H1 (cell line): Measurements from ENCODE around the gene DRC1. TPM values are rescaled to one million over a fixed set of nuclear protein-coding genes. Genes with fewer than 3 reads are reported as not detected.

Experiments
- CTCF ChIA-PET: fragments of 300-600 bp; sonication (Branson Sonifier 250); formaldehyde crosslinking; loops from one replicate; lab custom pipeline; 2021; ENCODE audit not compliant: partially characterized antibody; lab: Charles Lee
- POLR2A ChIA-PET: fragments of 300-600 bp; sonication (Branson Sonifier 250); formaldehyde crosslinking; loops from one replicate; lab custom pipeline; 2021; ENCODE audit warnings: inconsistent platforms; ENCODE audit not compliant: partially characterized antibody; lab: Charles Lee
- DNase-seq, 2 experiments: peaks; one replicate each; pipeline versions ENCODE4 v3.0.0 to v3.0.0-alpha.2; 2010 to 2022; ENCODE audit warnings: low spot score in 2 of 2, low read depth in 1 of 2, mixed read lengths in 1 of 2
- FAIRE-seq: peaks from 2 replicates; lab custom pipeline; 2011; peaks lifted over from hg19 to GRCh38; lab: Jason Lieb, UNC
- H2AFZ ChIP-seq: 2 replicates; pipeline ENCODE4 v1.8.1; 2012; ENCODE audit warnings: low read length, inconsistent platforms
- H2AK5ac ChIP-seq: 2 replicates; pipeline ENCODE4 v1.6.1; 2013; ENCODE audit warnings: low read depth, low read length
- H2BK120ac ChIP-seq: replicated peaks from 2 replicates; pipeline ENCODE3; 2013; ENCODE audit warnings: low read depth, low read length, inconsistent platforms
- H2BK12ac ChIP-seq: 2 replicates; pipeline ENCODE4 v1.6.1; 2013; ENCODE audit warnings: low read depth, low read length
- H2BK15ac ChIP-seq: 2 replicates; pipeline ENCODE4 v1.6.1; 2013; ENCODE audit warnings: low read length
- H2BK20ac ChIP-seq: 2 replicates; pipeline ENCODE4 v1.6.1; 2013; ENCODE audit warnings: low read length
- H2BK5ac ChIP-seq: 2 replicates; pipeline ENCODE4 v1.6.1; 2013; ENCODE audit warnings: low read depth, low read length
- H3K14ac ChIP-seq: 2 replicates; pipeline ENCODE4 v1.6.1; 2013; ENCODE audit warnings: inconsistent platforms; ENCODE audit not compliant: insufficient read length
- H3K18ac ChIP-seq: 2 replicates; pipeline ENCODE4 v1.6.1; 2013; ENCODE audit warnings: low read length; ENCODE audit errors: extremely low read depth
- H3K23ac ChIP-seq: 2 replicates; pipeline ENCODE4 v1.6.1; 2013; ENCODE audit warnings: inconsistent platforms; ENCODE audit not compliant: insufficient read length
- H3K23me2 ChIP-seq: 2 replicates; pipeline ENCODE4 v1.6.1; 2013; ENCODE audit warnings: low read depth, low read length
- H3K27ac ChIP-seq: 2 replicates; pipeline ENCODE4 v1.6.1; 2011; ENCODE audit warnings: low read depth, low read length, inconsistent platforms
- H3K27me3 ChIP-seq, 4 experiments: replicated peaks in 1 of 4; 1 replicate in 1 of 4; 2 replicates in 3 of 4; pipeline versions ENCODE4 v1.6.1 to v1.8.1; 2011 to 2013; ENCODE audit warnings: low read length in 3 of 4, mild to moderate bottlenecking in 3 of 4, inconsistent platforms in 2 of 4, mixed read lengths in 2 of 4, moderate library complexity in 1 of 4; ENCODE audit not compliant: control insufficient read depth in 3 of 4, insufficient read depth in 3 of 4; ENCODE audit errors: extremely low read depth in 1 of 4
- H3K36me3 ChIP-seq, 4 experiments: 2 replicates each; pipeline versions ENCODE4 v1.6.1 to v1.8.1; 2011 to 2013; ENCODE audit warnings: mild to moderate bottlenecking in 4 of 4, low read length in 3 of 4, moderate library complexity in 2 of 4, control low read depth in 1 of 4, inconsistent platforms in 1 of 4; ENCODE audit not compliant: insufficient read depth in 4 of 4, control insufficient read depth in 2 of 4
- H3K4ac ChIP-seq: replicated peaks from 2 replicates; pipeline ENCODE3; 2013; ENCODE audit warnings: low read length, low read depth, mixed read lengths, inconsistent platforms; ENCODE audit not compliant: insufficient read length
- H3K4me1 ChIP-seq, 4 experiments: replicated peaks in 1 of 4; 1 replicate in 1 of 4; 2 replicates in 3 of 4; pipeline versions ENCODE4 v1.6.1 to v1.8.1; 2011 to 2013; ENCODE audit warnings: low read length in 3 of 4, inconsistent platforms in 2 of 4, mixed read lengths in 1 of 4; ENCODE audit not compliant: insufficient read depth in 4 of 4, control insufficient read depth in 3 of 4
- H3K4me2 ChIP-seq, 2 experiments: 2 replicates each; pipeline versions ENCODE4 v1.6.1 to v1.8.1; 2011 to 2013; ENCODE audit warnings: low read depth in 2 of 2, low read length in 2 of 2, control low read depth in 1 of 2, inconsistent platforms in 1 of 2, mild to moderate bottlenecking in 1 of 2; ENCODE audit not compliant: insufficient read depth in 1 of 2
- H3K4me3 ChIP-seq, 4 experiments: fragments of 200-600, 300-600 bp in 1 of 4; sonication (generic), shearing (Covaris generic), sonication (Bioruptor Twin) in 1 of 4; 2 replicates each; pipeline versions ENCODE4 v1.5.1 to v1.8.1; 2011 to 2016; ENCODE audit warnings: low read length in 4 of 4, low read depth in 3 of 4, control low read depth in 2 of 4, inconsistent platforms in 2 of 4, mild to moderate bottlenecking in 2 of 4, mixed read lengths in 1 of 4, moderate library complexity in 1 of 4; ENCODE audit not compliant: insufficient read depth in 2 of 4; ENCODE audit errors: extremely low read depth in 1 of 4
- H3K56ac ChIP-seq: replicated peaks from 2 replicates; pipeline ENCODE3; 2013; ENCODE audit warnings: low read depth, mild to moderate bottlenecking, mixed read lengths, low read length, inconsistent platforms; ENCODE audit not compliant: insufficient read length
- H3K79me1 ChIP-seq: 2 replicates; pipeline ENCODE4 v1.6.1; 2013; ENCODE audit warnings: low read depth, low read length, control low read depth
- H3K79me2 ChIP-seq, 2 experiments: 2 replicates each; pipeline versions ENCODE4 v1.6.1 to v1.8.1; 2012 to 2013; ENCODE audit warnings: low read length in 2 of 2, mild to moderate bottlenecking in 2 of 2, inconsistent platforms in 1 of 2; ENCODE audit not compliant: insufficient read depth in 2 of 2, control insufficient read depth in 1 of 2
- H3K9ac ChIP-seq, 4 experiments: replicated peaks in 1 of 4; 1 replicate in 1 of 4; 2 replicates in 3 of 4; pipeline versions ENCODE4 v1.6.1 to v1.8.1; 2011 to 2013; ENCODE audit warnings: low read depth in 3 of 4, low read length in 3 of 4, control low read depth in 2 of 4, mild to moderate bottlenecking in 2 of 4, moderate library complexity in 2 of 4, inconsistent platforms in 1 of 4; ENCODE audit errors: extremely low read depth in 1 of 4
- H3K9me3 ChIP-seq, 2 experiments: 2 replicates each; pipeline versions ENCODE4 v1.6.1 to v1.8.1; 2012 to 2013; ENCODE audit warnings: mild to moderate bottlenecking in 2 of 2, moderate library complexity in 2 of 2, control low read depth in 1 of 2, inconsistent platforms in 1 of 2, low read depth in 1 of 2, low read length in 1 of 2, mixed read lengths in 1 of 2; ENCODE audit not compliant: insufficient read depth in 2 of 2
- H4K20me1 ChIP-seq, 2 experiments: replicated peaks in 1 of 2; 2 replicates each; pipeline versions ENCODE3 to v1.8.1; 2011 to 2013; ENCODE audit warnings: inconsistent platforms in 2 of 2, low read length in 2 of 2, mild to moderate bottlenecking in 1 of 2; ENCODE audit not compliant: insufficient read depth in 2 of 2, control insufficient read depth in 1 of 2
- H4K5ac ChIP-seq: 2 replicates; pipeline ENCODE4 v1.6.1; 2013; ENCODE audit warnings: low read length, low read depth, mixed read lengths, inconsistent platforms; ENCODE audit not compliant: insufficient read length
- H4K8ac ChIP-seq: 2 replicates; pipeline ENCODE4 v1.8.0; 2013; ENCODE audit warnings: mild to moderate bottlenecking, moderate library complexity, low read length, inconsistent platforms; ENCODE audit not compliant: insufficient read depth; ENCODE audit errors: extremely low read depth
- H4K91ac ChIP-seq: replicated peaks from 2 replicates; pipeline ENCODE3; 2013; ENCODE audit warnings: low read length, mixed read lengths, inconsistent platforms; ENCODE audit not compliant: insufficient read length
- ATF3 ChIP-seq: IDR thresholded peaks from 2 replicates; pipeline ENCODE4 v1.6.1; 2011; ENCODE audit warnings: low read depth, mild to moderate bottlenecking, low read length; ENCODE audit not compliant: insufficient read depth
- BRCA1 ChIP-seq: IDR thresholded peaks from 2 replicates; pipeline ENCODE4 v1.6.1; 2012; ENCODE audit warnings: low read depth, low read length, improper control_type of control experiment
- CBX5 ChIP-seq: fragments of 300-800, 300-1000 bp; sonication (generic); IDR thresholded peaks from 2 replicates; pipeline ENCODE4 v1.7.1; 2016; ENCODE audit warnings: antibody characterized with exemption, low read length, low read depth
- CBX8 ChIP-seq: fragments of 300-800, 300-1000 bp; sonication (generic); IDR thresholded peaks from 2 replicates; pipeline ENCODE4 v1.7.1; 2016; ENCODE audit warnings: low read depth, low read length, borderline replicate concordance
- CHD1 ChIP-seq: IDR thresholded peaks from 2 replicates; pipeline ENCODE4 v1.6.1; 2012; ENCODE audit warnings: low read depth, low read length, improper control_type of control experiment
- CHD2 ChIP-seq: IDR thresholded peaks from 2 replicates; pipeline ENCODE4 v1.6.1; 2012; ENCODE audit warnings: low read length, improper control_type of control experiment
- GTF2F1 ChIP-seq: IDR thresholded peaks from 2 replicates; pipeline ENCODE4 v1.6.1; 2012; ENCODE audit warnings: low read depth, low read length, improper control_type of control experiment, borderline replicate concordance
- NRF1 ChIP-seq: IDR thresholded peaks from 2 replicates; pipeline ENCODE4 v1.6.1; 2011; ENCODE audit warnings: mild to moderate bottlenecking, low read depth, low read length, improper control_type of control experiment
- RXRA ChIP-seq: IDR thresholded peaks from 2 replicates; pipeline ENCODE4 v1.6.1; 2011; ENCODE audit warnings: low read depth, mild to moderate bottlenecking, low read length, moderate library complexity; ENCODE audit not compliant: insufficient read depth
- SIRT6 ChIP-seq: IDR thresholded peaks from one replicate; pipeline ENCODE4 v1.7.1; 2012; ENCODE audit warnings: low read length, inconsistent platforms
- SRF ChIP-seq: IDR thresholded peaks from 2 replicates; pipeline ENCODE4 v1.6.1; 2011; ENCODE audit warnings: mild to moderate bottlenecking, low read depth, low read length, moderate library complexity
- SUZ12 ChIP-seq: fragments of 200-600 bp; sonication (generic); IDR thresholded peaks from 2 replicates; pipeline ENCODE4 v1.6.1; 2012; ENCODE audit warnings: mild to moderate bottlenecking, inconsistent platforms, low read length, moderate library complexity, mixed read lengths
- WGBS, 2 experiments: shearing (Covaris generic) in 1 of 2; methylation state at CpG; one replicate each; pipeline versions ENCODE4 v1.1.6 to v1.1.7; 2013 to 2015; ENCODE audit warnings: low lambda C conversion rate in 2 of 2, mixed read lengths in 2 of 2, inconsistent platforms in 1 of 2, low coverage in 1 of 2, missing lambda C conversion rate in 1 of 2; ENCODE audit not compliant: insufficient replicate concordance in 2 of 2, insufficient coverage in 1 of 2, insufficient read length in 1 of 2; ENCODE audit errors: extremely low coverage in 1 of 2, missing lambda C conversion rate in 1 of 2; 5-methylcytosine and 5-hydroxymethylcytosine counted together
- polyA plus RNA-seq, 7 experiments: library from polyadenylated mRNA; depleted of rRNA in 3 of 7; stranded (reverse) in 5 of 7; unstranded in 2 of 7; fragments of >200 nt in 5 of 7; fragments of 200-250 nt in 2 of 7; gene quantifications; 1 replicate in 5 of 7; 2 replicates in 1 of 7; 4 replicates in 1 of 7; pipeline versions ENCODE4 v1.2.1 to v1.2.3, GENCODE V29; 2011 to 2013; ENCODE audit warnings: missing spikeins in 2 of 7, mixed read lengths in 2 of 7
- total RNA-seq: library from RNA; stranded (reverse); fragmentation: NEBNext Ultra II Directional; extraction: Animal tissue kit (Norgen Biotek cat#: 25700); gene quantifications from 2 replicates; pipeline ENCODE4 v1.2.1, GENCODE V29; 2021

Gene DRC1
- total and polyA plus RNA-seq, 2 of the 8 experiments (the other 6 are each of a cell fraction or from before 2014, with no cell fraction given) = 0.08 TPM; not detected in 1

GRCh38 chr2:26455037-26455669 lies 53.4 kb downstream of the DRC1 start:
- Histone ChIP-seq H3K56ac (no peak overlapping the region), H3K27ac (no peak overlapping the region), H2BK5ac (no peak overlapping the region), H3K79me1 (no peaks in the 10 kb centered on the region), H3K4me1 (no peaks in the 10 kb centered on the region; a peak in 1 of 7 replicates), H3K23me2 (no peaks in the 10 kb centered on the region), H3K23ac (no peak overlapping the region), H3K9ac (no peak overlapping the region), H2BK20ac (no peak overlapping the region), H4K91ac (no peak overlapping the region), H3K14ac (no peak overlapping the region), H2AFZ (no peak overlapping the region), H3K79me2 (no peaks in the 10 kb centered on the region), H3K4ac (no peak overlapping the region), H2BK15ac (no peak overlapping the region), H4K20me1 (no peaks in the 10 kb centered on the region), H2AK5ac (no peak overlapping the region), H4K5ac (no peak overlapping the region), H3K9me3 (no peaks in the 10 kb centered on the region), H2BK120ac (no peak overlapping the region), H3K4me2 (no peak overlapping the region), H3K18ac (no peak overlapping the region), H3K36me3 (no peaks in the 10 kb centered on the region), H3K4me3 (no peak overlapping the region), H2BK12ac (no peak overlapping the region), H3K27me3 (no peaks in the 10 kb centered on the region), H4K8ac (no peak overlapping the region)
- TF ChIP-seq NRF1 (no peak), CHD1 (no peak), SRF (no peak), ATF3 (no peak), CBX5 (no peak), BRCA1 (no peak), GTF2F1 (no peak), SIRT6 (no peak), CHD2 (no peak), SUZ12 (no peak), RXRA (no peak), CBX8 (no peak)
- POLR2A ChIA-PET = interaction anchor here (0.7 to 1.1 kb wide), 3 partner anchors 8 to 109 kb away, joined by 3 read pairs; partner anchors contain the start of gene SELENOI
- FAIRE-seq (no peak), DNase-seq (peak in 1 of 2 experiments; percentile 41)
- CTCF ChIA-PET = interaction anchor here (0.6 to 6.3 kb wide), 9 partner anchors 11 to 139 kb away, joined by 3 to 25 read pairs (median 4); no protein-coding TSS in a partner anchor
- WGBS, 2 experiments = 92% methylated on average over 11 of the region's 11 CpGs; no CpG with 5 or more reads in 1 of the 2 experiments
